Measurements from ENCODE around the gene VEPH1. TPM values are rescaled to one million over a fixed set of nuclear protein-coding genes. Genes with fewer than 3 reads are reported as not detected.

VEPH1 gene
- total RNA-seq, 1 donor from 2014 or later, result 8.8 TPM

DNA sequence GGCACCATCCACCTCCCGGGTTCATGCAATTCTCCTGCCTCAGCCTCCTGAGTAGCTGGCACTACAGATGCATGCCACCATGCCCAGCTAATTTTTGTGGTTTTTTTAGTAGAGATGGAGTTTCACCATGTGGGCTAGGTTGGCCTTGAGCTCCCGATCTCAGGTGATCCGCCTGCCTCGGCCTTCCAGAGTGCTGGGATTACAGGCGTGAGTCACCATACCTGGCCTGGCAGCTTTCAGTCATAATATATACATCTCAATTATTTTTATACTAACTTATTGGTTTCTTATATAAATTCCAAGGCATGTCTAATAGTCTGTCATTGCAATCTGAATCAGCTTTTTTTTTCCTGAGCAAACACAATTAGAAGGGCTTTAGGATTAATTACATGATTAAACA lies 269.3 kb downstream of the VEPH1 start:
- no peak overlapping the region for H3K4me3 Mint-ChIP-seq
- peaks cover 5% of the 10 kb centered on the region for H3K4me1 Mint-ChIP-seq
- no peaks in the 10 kb centered on the region for H3K36me3 Mint-ChIP-seq (ENCODE audit: low read depth)
- no peak for TF ChIP-seq CTCF (conservative IDR thresholded peaks at IDR 0.05)
- peaks cover 1% of the 10 kb centered on the region for H3K9me3 Mint-ChIP-seq
- no peak overlapping the region for H3K27ac Mint-ChIP-seq (ENCODE audit: unreplicated experiment)
- no peaks in the 10 kb centered on the region for H3K27me3 Mint-ChIP-seq (ENCODE audit: low read depth)
- no peak for DNase-seq (ENCODE audit: low read depth, low spot score)

GRCh38 chr3:157232141-157232540 lies 271.1 kb downstream of the VEPH1 start:
- H3K9me3 Mint-ChIP-seq, result peaks cover 3% of the 10 kb centered on the region
- no peak overlapping the region for H3K4me3 Mint-ChIP-seq
- no peak overlapping the region for H3K27ac Mint-ChIP-seq (ENCODE audit: unreplicated experiment)
- no peak for TF ChIP-seq CTCF (conservative IDR thresholded peaks at IDR 0.05)
- no peak for DNase-seq (ENCODE audit: low read depth, low spot score)
- H3K4me1 Mint-ChIP-seq, result no peaks in the 10 kb centered on the region
- no peaks in the 10 kb centered on the region for H3K27me3 Mint-ChIP-seq (ENCODE audit: low read depth)
- peaks cover 3% of the 10 kb centered on the region for H3K36me3 Mint-ChIP-seq (ENCODE audit: low read depth)

- Mint-ChIP-seq H3K9me3 (peaks cover 3% of the 10 kb centered on the region), H3K36me3 (ENCODE audit: low read depth) (peaks cover 3% of the 10 kb centered on the region), H3K27ac (ENCODE audit: unreplicated experiment) (no peak overlapping the region), H3K4me3 (no peak overlapping the region), H3K27me3 (ENCODE audit: low read depth) (no peaks in the 10 kb centered on the region), H3K4me1 (no peaks in the 10 kb centered on the region)
- no peak for TF ChIP-seq CTCF (conservative IDR thresholded peaks at IDR 0.05)
- DNase-seq (ENCODE audit: low read depth, low spot score), result no peak
Measured at GRCh38 chr3:157231071-157231470, 272.1 kb downstream of the VEPH1 start.

DNA sequence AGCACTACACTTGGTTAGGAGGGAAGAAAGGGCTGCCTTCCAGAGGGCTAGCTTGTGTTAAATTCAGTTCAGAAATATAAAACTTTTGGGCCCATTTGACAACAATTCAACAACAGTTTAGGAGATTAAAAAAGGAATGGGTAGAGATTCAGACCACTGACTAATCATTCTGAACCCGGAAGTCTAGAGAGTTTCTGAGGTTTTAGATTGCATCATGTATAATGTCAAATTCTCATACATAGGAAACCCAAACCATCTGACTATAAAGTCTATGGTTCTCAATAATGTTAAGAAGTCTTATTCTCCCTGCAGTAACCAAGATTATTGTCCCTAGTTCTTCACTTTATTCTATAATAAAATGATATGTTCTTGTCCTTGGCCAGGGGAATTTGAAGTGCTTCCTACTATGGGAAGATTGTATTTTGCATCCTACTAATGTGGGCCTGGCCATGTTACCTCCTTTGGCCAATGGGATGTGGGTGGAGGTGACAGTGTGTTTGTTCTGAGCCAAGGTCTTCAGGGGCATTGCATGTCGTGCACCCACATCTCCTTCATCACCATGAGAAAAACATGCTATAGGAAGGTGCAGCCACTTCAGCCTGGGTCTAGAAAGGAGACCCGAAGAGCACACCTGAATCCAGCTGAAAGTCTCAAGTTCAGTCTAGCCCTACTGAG lies 276.9 kb downstream of the VEPH1 start:
- H3K27me3 Mint-ChIP-seq (ENCODE audit: low read depth), result no peaks in the 10 kb centered on the region
- H3K27ac Mint-ChIP-seq (ENCODE audit: unreplicated experiment), result no peak overlapping the region
- TF ChIP-seq CTCF (conservative IDR thresholded peaks at IDR 0.05), result no peak
- DNase-seq (ENCODE audit: low read depth, low spot score), result no peak
- peaks cover 3% of the 10 kb centered on the region for H3K36me3 Mint-ChIP-seq (ENCODE audit: low read depth)
- no peak overlapping the region for H3K4me3 Mint-ChIP-seq
- no peaks in the 10 kb centered on the region for H3K4me1 Mint-ChIP-seq
- H3K9me3 Mint-ChIP-seq, result peaks cover 3% of the 10 kb centered on the region

DNA sequence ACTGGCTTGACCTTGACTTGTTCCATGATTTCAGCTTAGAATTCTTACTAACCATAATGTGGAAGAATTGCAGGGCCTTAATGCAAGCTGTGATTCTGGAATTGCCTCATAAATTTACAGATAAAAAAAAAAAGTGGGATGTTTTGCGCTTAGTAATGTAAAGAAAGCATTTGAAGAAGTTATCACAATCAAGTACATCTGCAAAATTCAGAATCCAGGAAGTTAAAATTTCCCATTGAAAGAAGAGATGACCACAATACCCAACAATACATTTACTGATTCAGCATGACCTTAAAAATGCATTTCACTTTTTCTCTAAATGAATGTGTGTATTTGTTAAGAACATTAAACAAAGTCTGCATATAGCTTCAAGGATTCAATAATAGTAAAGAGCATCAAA lies 278.2 kb downstream of the VEPH1 start:
- TF ChIP-seq CTCF (conservative IDR thresholded peaks at IDR 0.05), result no peak
- H3K27me3 Mint-ChIP-seq (ENCODE audit: low read depth), result no peaks in the 10 kb centered on the region
- H3K27ac Mint-ChIP-seq (ENCODE audit: unreplicated experiment), result no peak overlapping the region
- H3K4me3 Mint-ChIP-seq, result no peak overlapping the region
- no peaks in the 10 kb centered on the region for H3K4me1 Mint-ChIP-seq
- peaks cover 3% of the 10 kb centered on the region for H3K9me3 Mint-ChIP-seq
- DNase-seq (ENCODE audit: low read depth, low spot score), result no peak
- peaks cover 3% of the 10 kb centered on the region for H3K36me3 Mint-ChIP-seq (ENCODE audit: low read depth)
